ENCODE results near the gene RACGAP1.

RACGAP1 gene

DNA sequence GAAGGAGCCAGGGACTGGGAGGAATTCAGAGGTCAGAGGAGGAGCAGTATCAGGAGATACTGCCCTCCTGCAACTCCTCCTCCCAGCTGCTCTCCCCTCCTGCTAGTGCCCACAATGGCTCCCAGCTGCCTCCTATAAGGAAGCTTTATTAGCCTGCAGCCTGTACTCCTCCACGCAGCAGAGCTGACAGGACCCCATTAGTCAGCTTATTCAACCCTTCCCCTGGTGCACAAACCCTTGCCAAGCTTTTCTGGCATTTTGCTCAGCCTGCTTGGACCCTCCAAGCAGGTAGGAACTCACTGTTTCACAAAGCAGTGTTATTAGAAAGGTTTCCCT lies 81.7 kb downstream of the RACGAP1 start:
- Histone ChIP-seq H3K27ac (ENCODE audit: insufficient read depth, low read length, poor library complexity, severe bottlenecking) (no peak overlapping the region), H3K9me3 (ENCODE audit: control insufficient read depth, low read length) (no peaks in the 10 kb centered on the region), H3K4me1 (ENCODE audit: control insufficient read depth, insufficient read depth, low read length, poor library complexity, severe bottlenecking) (peaks cover 29% of the 10 kb centered on the region), H3K36me3 (ENCODE audit: control insufficient read depth, insufficient read depth, low read length) (no peaks in the 10 kb centered on the region), H3K27me3 (replicated peaks; ENCODE audit: control insufficient read depth, insufficient read depth, low read length, poor library complexity, severe bottlenecking) (no peaks in the 10 kb centered on the region), H3K4me3 (ENCODE audit: insufficient read depth, low read depth, low read length, poor library complexity, severe bottlenecking) (no peak overlapping the region)
- no peak for DNase-seq

DNA sequence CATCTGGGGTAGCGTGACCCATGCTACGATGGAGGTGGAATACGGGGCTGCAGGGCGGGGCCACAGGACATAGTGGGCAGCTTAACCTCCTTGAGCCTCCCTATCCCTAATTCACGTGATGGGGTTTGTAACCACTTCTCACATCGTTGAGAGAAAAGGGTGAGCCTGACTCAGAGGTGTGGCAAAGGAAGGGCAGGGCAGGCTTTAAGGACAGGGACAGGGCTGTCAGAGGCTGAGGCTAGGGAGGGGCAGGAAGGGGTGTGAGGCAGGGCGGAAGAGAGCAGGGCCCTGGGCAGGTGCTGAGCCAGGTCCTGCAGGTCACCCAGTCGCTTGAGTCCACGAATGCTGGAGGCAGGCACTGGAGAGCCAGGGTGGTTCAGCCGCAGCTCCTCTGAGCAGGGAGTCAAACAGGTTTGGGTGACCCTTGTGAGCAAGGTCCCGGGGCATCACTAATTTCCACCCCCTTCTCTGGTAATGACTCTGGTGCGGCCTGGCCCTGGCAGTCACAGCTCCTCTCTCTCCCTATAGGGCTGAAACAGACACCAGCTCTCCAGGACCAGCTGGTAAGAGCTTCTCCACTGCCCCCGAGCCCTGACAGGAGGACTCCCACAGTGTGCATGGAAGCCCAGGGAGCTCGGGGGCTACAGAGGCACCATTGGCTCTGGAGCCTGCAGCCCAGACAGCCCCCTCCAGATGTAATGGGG lies 82.2 kb downstream of the RACGAP1 start:
- Histone ChIP-seq H3K27me3 (replicated peaks; ENCODE audit: control insufficient read depth, insufficient read depth, low read length, poor library complexity, severe bottlenecking) (no peaks in the 10 kb centered on the region), H3K36me3 (ENCODE audit: control insufficient read depth, insufficient read depth, low read length) (no peaks in the 10 kb centered on the region), H3K9me3 (ENCODE audit: control insufficient read depth, low read length) (no peaks in the 10 kb centered on the region), H3K4me3 (ENCODE audit: insufficient read depth, low read depth, low read length, poor library complexity, severe bottlenecking) (no peak overlapping the region), H3K4me1 (ENCODE audit: control insufficient read depth, insufficient read depth, low read length, poor library complexity, severe bottlenecking) (peaks cover 29% of the 10 kb centered on the region), H3K27ac (ENCODE audit: insufficient read depth, low read length, poor library complexity, severe bottlenecking) (no peak overlapping the region)
- peak in 1 of 3 donors; percentile 8 for DNase-seq

DNA sequence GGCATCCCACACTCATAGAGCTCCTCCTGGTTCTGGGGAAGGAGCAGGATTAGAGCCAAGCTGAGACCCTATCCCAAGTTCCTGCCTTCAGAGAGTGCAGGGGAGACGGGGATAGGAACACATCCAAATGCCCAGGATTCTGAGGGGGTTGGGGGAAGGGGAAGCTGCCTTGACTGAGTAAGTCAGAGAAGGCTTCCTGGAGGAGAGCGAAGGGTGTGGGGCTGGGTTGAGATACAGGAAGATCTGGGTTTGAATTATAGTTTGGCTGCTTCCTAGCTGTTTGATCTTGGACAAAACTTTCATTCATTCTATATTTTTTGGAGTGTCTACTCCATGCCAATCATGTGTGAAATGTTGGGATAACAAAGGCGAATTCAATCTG lies 82.8 kb downstream of the RACGAP1 start:
- no peaks in the 10 kb centered on the region for H3K36me3 ChIP-seq (ENCODE audit: control insufficient read depth, insufficient read depth, low read length)
- peaks cover 29% of the 10 kb centered on the region for H3K4me1 ChIP-seq (ENCODE audit: control insufficient read depth, insufficient read depth, low read length, poor library complexity, severe bottlenecking)
- no peaks in the 10 kb centered on the region for H3K27me3 ChIP-seq (replicated peaks; ENCODE audit: control insufficient read depth, insufficient read depth, low read length, poor library complexity, severe bottlenecking)
- DNase-seq = no peak
- H3K9me3 ChIP-seq (ENCODE audit: control insufficient read depth, low read length) = no peaks in the 10 kb centered on the region
- no peak overlapping the region for H3K4me3 ChIP-seq (ENCODE audit: insufficient read depth, low read depth, low read length, poor library complexity, severe bottlenecking)
- no peak overlapping the region for H3K27ac ChIP-seq (ENCODE audit: insufficient read depth, low read length, poor library complexity, severe bottlenecking)

DNA sequence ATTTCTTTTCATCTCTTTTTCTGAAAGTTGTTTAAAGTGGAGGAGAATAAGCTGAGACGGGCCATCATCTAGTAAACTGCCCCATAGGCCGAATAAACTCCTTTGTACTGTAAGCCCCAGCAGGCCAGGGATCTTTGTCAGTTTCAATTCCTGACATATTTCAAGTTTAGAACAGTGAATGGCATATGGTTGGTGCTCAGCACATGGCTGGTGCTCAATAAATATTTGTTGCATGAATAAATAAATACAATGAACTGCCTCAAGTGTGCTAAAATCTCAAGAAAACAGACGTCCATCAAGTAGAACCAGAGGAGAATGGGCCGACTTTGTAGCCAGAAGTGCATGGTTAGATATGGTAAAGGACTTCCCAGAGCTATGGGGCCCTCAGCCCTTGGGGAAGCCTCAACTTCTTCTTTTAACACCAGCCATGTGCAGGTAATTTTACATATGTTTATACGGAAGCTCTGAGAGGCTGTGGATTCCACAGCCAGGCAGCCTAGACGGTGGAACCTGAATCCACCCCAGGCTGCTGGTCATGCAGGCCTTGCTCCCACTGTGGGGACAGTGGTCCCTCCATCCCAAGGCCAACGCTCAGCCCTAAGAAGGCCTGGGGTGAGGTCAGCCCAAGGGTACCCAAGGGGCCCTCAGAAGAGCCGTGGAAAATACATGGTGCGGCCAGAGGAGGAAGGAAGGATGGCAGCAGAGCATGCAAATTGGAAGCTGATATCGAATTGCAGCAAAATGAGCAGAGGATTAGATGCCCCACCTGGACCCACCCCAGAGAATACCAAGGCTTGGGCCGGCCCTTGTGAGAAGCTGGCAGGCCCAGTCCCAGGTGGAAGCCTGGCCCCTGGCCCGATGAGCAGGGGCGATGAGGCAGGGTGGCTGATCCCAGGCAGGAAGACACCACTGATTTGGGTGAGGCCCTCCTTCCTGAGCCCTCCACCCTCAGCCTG lies 83.5 kb downstream of the RACGAP1 start:
- H3K27me3 ChIP-seq (replicated peaks; ENCODE audit: control insufficient read depth, insufficient read depth, low read length, poor library complexity, severe bottlenecking) = no peaks in the 10 kb centered on the region
- no peak overlapping the region for H3K4me3 ChIP-seq (ENCODE audit: insufficient read depth, low read depth, low read length, poor library complexity, severe bottlenecking)
- no peak overlapping the region for H3K27ac ChIP-seq (ENCODE audit: insufficient read depth, low read length, poor library complexity, severe bottlenecking)
- DNase-seq = no peak
- no peaks in the 10 kb centered on the region for H3K36me3 ChIP-seq (ENCODE audit: control insufficient read depth, insufficient read depth, low read length)
- peaks cover 29% of the 10 kb centered on the region for H3K4me1 ChIP-seq (ENCODE audit: control insufficient read depth, insufficient read depth, low read length, poor library complexity, severe bottlenecking)
- H3K9me3 ChIP-seq (ENCODE audit: control insufficient read depth, low read length) = no peaks in the 10 kb centered on the region

- no peaks in the 10 kb centered on the region for H3K9me3 ChIP-seq (ENCODE audit: control insufficient read depth, low read length)
- no peak overlapping the region for H3K27ac ChIP-seq (ENCODE audit: insufficient read depth, low read length, poor library complexity, severe bottlenecking)
- no peaks in the 10 kb centered on the region for H3K36me3 ChIP-seq (ENCODE audit: control insufficient read depth, insufficient read depth, low read length)
- no peak overlapping the region for H3K4me3 ChIP-seq (ENCODE audit: insufficient read depth, low read depth, low read length, poor library complexity, severe bottlenecking)
- H3K4me1 ChIP-seq (ENCODE audit: control insufficient read depth, insufficient read depth, low read length, poor library complexity, severe bottlenecking) = peaks cover 23% of the 10 kb centered on the region
- no peak for DNase-seq
- H3K27me3 ChIP-seq (replicated peaks; ENCODE audit: control insufficient read depth, insufficient read depth, low read length, poor library complexity, severe bottlenecking) = no peaks in the 10 kb centered on the region
Observed at GRCh38 chr12:49939707-49940106, 85.6 kb downstream of the RACGAP1 start.

- no peak overlapping the region for H3K4me3 ChIP-seq (ENCODE audit: insufficient read depth, low read depth, low read length, poor library complexity, severe bottlenecking)
- no peaks in the 10 kb centered on the region for H3K36me3 ChIP-seq (ENCODE audit: control insufficient read depth, insufficient read depth, low read length)
- no peak for DNase-seq
- no peaks in the 10 kb centered on the region for H3K9me3 ChIP-seq (ENCODE audit: control insufficient read depth, low read length)
- peaks cover 19% of the 10 kb centered on the region for H3K4me1 ChIP-seq (ENCODE audit: control insufficient read depth, insufficient read depth, low read length, poor library complexity, severe bottlenecking)
- H3K27me3 ChIP-seq (replicated peaks; ENCODE audit: control insufficient read depth, insufficient read depth, low read length, poor library complexity, severe bottlenecking) = no peaks in the 10 kb centered on the region
- no peak overlapping the region for H3K27ac ChIP-seq (ENCODE audit: insufficient read depth, low read length, poor library complexity, severe bottlenecking)
Observed at GRCh38 chr12:49939307-49939706, 86.0 kb downstream of the RACGAP1 start.
